Measurements from ENCODE around the gene SARNP.

SARNP gene

GRCh38 chr12:55741931-55742680 is 75.4 kb downstream of the SARNP start:
- DNase-seq = no peak

DNA sequence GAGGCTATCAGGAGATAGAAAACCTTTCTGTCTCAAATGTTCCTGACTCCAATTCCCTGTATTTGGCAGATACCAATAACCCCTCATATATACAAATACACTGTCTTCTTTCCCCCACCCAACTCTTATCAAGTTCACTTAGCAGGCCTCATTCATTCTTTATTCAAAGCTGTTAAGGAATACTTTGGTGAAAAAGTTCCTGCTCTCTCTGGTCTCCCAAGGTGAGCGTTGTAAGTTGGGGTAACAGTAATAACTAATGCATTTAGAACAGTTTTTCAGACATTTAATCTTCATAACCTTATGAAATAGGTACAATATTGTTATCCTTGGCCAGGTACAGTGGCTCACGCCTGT is 78.5 kb downstream of the SARNP start:
- DNase-seq = no peak

GRCh38 chr12:55738123-55739024 is 79.2 kb downstream of the SARNP start:
- DNase-seq = peak; percentile 88 to 96

GRCh38 chr12:55737581-55738122 is 79.9 kb downstream of the SARNP start:
- no peak for DNase-seq

GRCh38 chr12:55736780-55737580 is 80.5 kb downstream of the SARNP start:
- DNase-seq = peak; percentile 73 to 76

DNA sequence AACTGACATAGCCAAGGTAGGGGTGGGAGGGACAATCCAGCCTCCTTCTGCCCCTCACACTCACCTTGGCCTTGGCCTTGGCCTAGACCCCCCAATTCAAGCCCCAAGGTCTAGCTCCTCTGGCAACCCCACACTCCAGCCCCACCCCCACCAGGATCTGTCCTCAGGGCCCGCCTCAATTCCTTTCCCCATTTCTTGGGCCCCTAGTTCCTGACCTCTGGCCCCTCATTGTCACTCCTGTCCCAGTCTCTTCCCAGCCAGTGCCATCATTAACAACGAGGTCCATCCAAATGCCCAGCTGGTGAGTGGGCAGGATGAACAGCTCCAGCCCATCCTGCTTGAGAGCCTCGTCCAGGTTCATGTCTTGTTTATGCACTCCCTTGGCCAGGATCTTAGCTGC is 81.4 kb downstream of the SARNP start:
- DNase-seq = no peak

- no peak for DNase-seq
These were observed 82.9 kb downstream of the SARNP start for GRCh38 chr12:55734595-55734994.

- no peak for DNase-seq
These were observed 83.7 kb downstream of the SARNP start for GRCh38 chr12:55733858-55734257.

DNA sequence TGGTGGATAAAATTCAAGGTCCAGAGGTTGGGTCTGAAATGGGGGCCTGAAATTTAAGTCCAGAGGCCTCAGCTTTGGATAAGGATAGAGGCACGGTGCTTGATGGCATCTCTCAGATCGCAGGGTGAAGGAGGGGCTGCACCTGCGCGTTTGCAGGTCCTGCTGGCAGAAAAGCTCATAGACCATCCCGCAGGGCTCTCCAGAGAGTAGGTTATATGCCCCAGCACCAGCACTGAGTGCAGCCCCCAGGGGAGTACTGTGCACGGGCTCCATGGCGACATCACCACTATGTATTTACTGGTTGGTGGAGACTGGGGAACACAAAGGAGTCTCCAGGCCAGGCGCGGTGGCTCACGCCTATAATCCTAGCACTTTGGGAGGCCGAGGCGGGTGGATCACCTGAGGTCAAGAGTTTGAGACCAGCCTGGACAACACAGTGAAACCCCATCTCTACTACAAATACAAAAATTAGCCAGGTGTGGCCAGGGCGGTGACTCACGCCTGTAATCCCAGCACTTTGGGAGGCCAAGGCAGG is 84.4 kb downstream of the SARNP start:
- no peak for DNase-seq

- DNase-seq = no peak
These were observed 85.2 kb downstream of the SARNP start for GRCh38 chr12:55732288-55732687.

DNA sequence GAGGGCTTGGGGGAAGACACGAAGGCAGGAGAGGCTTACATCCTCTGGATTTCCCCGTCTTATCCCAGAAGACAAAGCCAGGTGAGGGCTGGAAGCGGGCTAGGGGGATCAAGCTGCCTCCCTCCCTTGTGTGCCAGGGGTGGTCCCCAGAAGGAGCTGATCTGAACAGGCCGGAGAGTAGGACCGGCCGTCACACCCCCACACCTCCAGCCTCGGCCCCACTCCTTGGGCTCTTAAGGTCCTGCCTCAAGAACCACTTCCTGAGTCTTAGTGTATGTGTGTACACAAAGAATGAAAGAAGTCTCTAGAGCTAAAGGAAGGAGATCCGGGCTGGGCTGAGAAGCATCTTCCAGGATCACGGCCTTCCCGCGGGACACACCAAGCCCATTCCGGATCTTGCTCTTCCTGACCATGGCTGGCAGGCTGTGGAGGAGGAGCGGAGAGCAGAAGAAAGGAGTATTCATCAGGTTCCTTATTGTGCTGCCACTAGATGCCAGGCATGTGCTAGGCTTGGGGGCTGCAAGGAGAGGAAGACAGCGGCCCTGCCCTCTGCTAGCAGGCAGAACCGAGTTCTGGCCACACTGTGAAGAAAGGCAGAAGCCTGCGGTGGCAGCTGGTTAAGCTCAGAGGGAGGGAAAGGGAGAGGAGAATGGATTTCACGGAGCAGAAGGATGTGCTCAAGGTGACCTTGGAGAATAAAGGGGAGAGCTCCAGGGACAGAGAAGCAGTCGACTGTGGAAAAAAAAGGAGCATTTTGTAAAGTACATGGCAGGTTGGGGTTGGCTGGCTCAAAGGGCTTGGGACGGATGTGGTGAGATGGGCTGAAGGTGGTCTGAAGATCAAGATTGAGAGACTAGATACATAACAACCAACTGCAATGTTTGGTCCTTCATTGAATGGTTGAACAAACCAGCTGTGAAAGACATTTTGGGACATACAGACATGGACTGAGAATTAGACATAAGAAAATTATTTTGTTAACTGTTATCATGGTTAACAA is 87.4 kb downstream of the SARNP start:
- peak; percentile 67 to 75 for DNase-seq

GRCh38 chr12:55728939-55729818 is 88.3 kb downstream of the SARNP start, which contains the start of gene CD63:
Gene CD63 (minus strand): TSS chr12:55729009. CDS start chr12:55728341, 668 bp downstream.
- DNase-seq = peak; percentile 96 to 99

- peak; percentile 66 to 76 for DNase-seq
These were observed 89.2 kb downstream of the SARNP start for GRCh38 chr12:55728186-55728938.

- DNase-seq = peak; percentile 73 to 84
These were observed 89.8 kb downstream of the SARNP start for GRCh38 chr12:55727643-55728185.

DNA sequence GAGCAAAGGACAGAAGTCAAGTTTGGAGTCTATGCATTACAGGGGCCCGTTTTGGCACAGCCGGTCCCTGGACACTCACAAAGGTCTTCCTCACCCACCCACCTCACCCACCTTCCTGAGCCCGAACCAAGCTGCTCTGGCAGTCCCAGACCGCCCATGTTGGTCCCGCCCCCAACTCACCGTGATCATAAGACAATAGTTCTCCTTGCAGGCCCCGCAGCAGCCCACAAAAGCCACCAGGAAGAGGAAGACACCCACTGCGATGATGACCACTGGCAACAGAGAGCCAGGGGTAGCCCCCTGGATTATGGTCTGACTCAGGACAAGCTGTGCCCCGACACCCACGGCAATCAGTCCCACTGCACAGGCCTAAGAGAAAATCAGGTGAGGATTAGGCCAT is 90.6 kb downstream of the SARNP start:
- DNase-seq = peak; percentile 77 to 95

DNA sequence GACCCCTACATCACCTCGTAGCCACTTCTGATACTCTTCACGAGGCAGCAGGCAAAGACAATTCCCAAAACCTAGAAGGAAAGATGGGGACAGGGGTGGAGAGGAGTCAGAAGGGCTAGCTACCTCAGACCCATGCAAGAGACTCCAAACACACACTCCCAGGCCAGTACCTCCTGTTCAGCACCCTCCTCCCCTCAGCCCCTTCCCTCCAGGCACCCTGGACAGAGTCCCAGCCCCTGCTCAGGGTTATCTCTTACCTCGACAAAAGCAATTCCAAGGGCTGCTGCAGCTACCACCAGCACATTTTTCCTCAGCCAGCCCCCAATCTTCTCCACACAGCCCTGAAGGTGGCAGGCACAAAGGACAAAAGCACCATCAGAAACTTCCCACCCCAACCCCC is 92.0 kb downstream of the SARNP start:
- DNase-seq = no peak

- DNase-seq = no peak
These were observed 92.6 kb downstream of the SARNP start for GRCh38 chr12:55724940-55725309.

- peak; percentile 68 to 75 for DNase-seq
These were observed 93.1 kb downstream of the SARNP start for GRCh38 chr12:55724226-55724939.
